Tibial artery (tissue), 4 donors: ENCODE measurements around the gene AASS.
"Not testable (repeated sequence)": the region's sequence is repeated elsewhere in the genome, so short reads cannot be mapped to it uniquely, and the experiment has no call there.

Experiments used
- DNase-seq, 2 donors: peaks; one replicate each; pipeline ENCODE4 v3.0.0-alpha.2; 2019
- H3K27ac ChIP-seq, 2 donors: fragments of 200-600 bp; sonication (generic) in 1 of 2; 1 replicate in 1 of 2; 2 replicates in 1 of 2; pipeline ENCODE4 v1.5.1; 2018 to 2019; ENCODE audit warnings: mild to moderate bottlenecking in 1 of 2
- H3K27me3 ChIP-seq, 2 donors: fragments of 200-600 bp; sonication (generic) in 1 of 2; one replicate each; pipeline versions ENCODE4 v1.5.1 to v1.6.0; 2016 to 2019
- H3K36me3 ChIP-seq, 3 donors: fragments of 200-600 bp; sonication (generic) in 2 of 3; one replicate each; pipeline ENCODE4 v1.5.1; 2016 to 2019; ENCODE audit warnings: mild to moderate bottlenecking in 2 of 3
- H3K4me1 ChIP-seq, 4 donors: fragments of 200-600 bp; sonication (generic) in 2 of 4; 1 replicate in 3 of 4; 2 replicates in 1 of 4; pipeline ENCODE4 v1.5.1; 2016 to 2019
- H3K4me3 ChIP-seq, 2 donors: fragments of 200-600 bp; sonication (generic) in 1 of 2; 1 replicate in 1 of 2; 2 replicates in 1 of 2; pipeline ENCODE4 v1.5.1; 2018 to 2019; ENCODE audit warnings: mild to moderate bottlenecking in 2 of 2
- H3K9me3 ChIP-seq, 3 donors: fragments of 200-600 bp; sonication (generic) in 1 of 3; one replicate each; pipeline ENCODE4 v1.5.1; 2016 to 2019
- intact Hi-C: fragments of 100-400 bp; cut with DNase I; formaldehyde crosslinking; loops from one replicate; pipeline ENCODE4 v1.15.0; 2023; ENCODE audit warnings: low total_unique reads
- TF ChIP-seq, protein P1 (sequence below), 2 experiments: fragments of 200-600 bp in 1 of 2; fragments of 450-650 bp in 1 of 2; IDR thresholded peaks; one replicate each; pipeline ENCODE4 v1.5.1; 2017 to 2019; ENCODE audit warnings: antibody characterized with exemption in 2 of 2, mild to moderate bottlenecking in 1 of 2, moderate library complexity in 1 of 2

AASS gene

DNA sequence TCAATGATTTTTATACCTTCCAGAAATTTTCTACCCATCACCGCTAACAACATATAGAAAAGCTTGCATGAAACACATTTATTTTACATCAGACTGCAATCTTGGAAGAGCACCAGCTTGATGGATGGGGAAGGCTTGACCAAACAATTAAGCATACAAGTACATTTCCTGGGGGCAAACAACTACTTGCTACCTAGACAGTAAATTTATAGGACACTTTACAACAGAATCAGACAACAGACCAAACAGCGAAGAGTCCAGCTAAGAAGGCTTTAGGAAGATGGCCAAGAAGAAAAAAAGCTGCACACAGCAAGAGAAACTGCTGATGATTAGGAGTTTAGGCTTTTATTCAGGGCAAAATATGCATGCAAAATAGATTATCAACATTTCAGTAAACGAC, 8.0 kb downstream of the AASS start:
- intact Hi-C loops = no loop called here
- no peak for DNase-seq
- Histone ChIP-seq H3K27ac (no peak overlapping the region), H3K9me3 (no peaks in the 10 kb centered on the region), H3K4me3 (no peak overlapping the region), H3K27me3 (no peaks in the 10 kb centered on the region), H3K36me3 (peaks cover 6 to 12% (median 9%) of the 10 kb centered on the region in 3 donors), H3K4me1 (peaks cover 0 to 32% (median 11%) of the 10 kb centered on the region in 4 donors)
- TF ChIP-seq, protein P1, sequence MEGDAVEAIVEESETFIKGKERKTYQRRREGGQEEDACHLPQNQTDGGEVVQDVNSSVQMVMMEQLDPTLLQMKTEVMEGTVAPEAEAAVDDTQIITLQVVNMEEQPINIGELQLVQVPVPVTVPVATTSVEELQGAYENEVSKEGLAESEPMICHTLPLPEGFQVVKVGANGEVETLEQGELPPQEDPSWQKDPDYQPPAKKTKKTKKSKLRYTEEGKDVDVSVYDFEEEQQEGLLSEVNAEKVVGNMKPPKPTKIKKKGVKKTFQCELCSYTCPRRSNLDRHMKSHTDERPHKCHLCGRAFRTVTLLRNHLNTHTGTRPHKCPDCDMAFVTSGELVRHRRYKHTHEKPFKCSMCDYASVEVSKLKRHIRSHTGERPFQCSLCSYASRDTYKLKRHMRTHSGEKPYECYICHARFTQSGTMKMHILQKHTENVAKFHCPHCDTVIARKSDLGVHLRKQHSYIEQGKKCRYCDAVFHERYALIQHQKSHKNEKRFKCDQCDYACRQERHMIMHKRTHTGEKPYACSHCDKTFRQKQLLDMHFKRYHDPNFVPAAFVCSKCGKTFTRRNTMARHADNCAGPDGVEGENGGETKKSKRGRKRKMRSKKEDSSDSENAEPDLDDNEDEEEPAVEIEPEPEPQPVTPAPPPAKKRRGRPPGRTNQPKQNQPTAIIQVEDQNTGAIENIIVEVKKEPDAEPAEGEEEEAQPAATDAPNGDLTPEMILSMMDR (IDR thresholded peaks at IDR 0.05) = no peak

DNA sequence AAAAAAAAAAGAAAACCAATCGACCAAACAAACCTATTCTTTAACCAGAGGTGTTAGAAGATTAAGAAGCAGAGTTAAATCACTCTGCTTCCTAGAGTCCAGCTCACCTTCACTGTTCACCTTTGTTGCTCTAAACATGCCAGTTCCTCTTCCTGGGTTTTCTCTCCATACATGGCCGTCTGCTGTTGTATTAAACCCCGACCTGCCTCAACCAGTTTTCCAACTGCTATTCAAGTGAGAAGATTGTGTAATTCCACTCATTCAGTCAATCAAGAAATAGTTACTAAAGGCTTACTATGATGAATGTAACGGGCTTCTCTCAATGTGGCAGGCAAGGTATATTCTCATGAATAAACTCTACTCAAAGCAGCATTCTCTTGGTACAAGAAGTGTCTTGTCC, 8.8 kb downstream of the AASS start:
- Histone ChIP-seq H3K9me3 (no peaks in the 10 kb centered on the region), H3K4me1 (peaks cover 0 to 28% (median 11%) of the 10 kb centered on the region in 4 donors), H3K4me3 (no peak overlapping the region), H3K36me3 (peaks cover 6 to 12% (median 9%) of the 10 kb centered on the region in 3 donors), H3K27ac (no peak overlapping the region), H3K27me3 (no peaks in the 10 kb centered on the region)
- TF ChIP-seq, protein P1 (IDR thresholded peaks at IDR 0.05) = no peak
- intact Hi-C loops = no loop called here
- no peak for DNase-seq

DNA sequence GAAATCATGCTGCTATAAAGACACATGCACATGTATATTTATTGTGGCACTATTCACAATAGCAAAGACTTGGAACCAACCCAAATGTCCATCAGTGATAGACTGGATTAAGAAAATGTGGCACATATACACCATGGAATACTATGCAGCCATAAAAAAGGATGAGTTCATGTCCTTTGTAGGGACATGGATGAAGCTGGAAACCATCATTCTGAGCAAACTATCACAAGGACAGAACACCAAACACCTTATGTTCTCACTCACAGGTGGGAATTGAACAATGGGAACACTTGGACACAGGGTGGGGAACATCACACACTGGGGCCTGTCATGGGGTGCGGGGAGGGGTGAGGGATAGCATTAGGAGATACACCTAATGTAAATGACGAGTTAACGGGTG, 9.3 kb downstream of the AASS start:
- intact Hi-C loops, H3K9me3 ChIP-seq, DNase-seq, H3K27ac ChIP-seq, H3K27me3 ChIP-seq, H3K4me3 ChIP-seq: not testable (repeated sequence)
- Histone ChIP-seq H3K4me1 (peaks cover 0 to 28% (median 11%) of the 10 kb centered on the region in 4 donors), H3K36me3 (peaks cover 6 to 12% (median 9%) of the 10 kb centered on the region in 3 donors)

DNA sequence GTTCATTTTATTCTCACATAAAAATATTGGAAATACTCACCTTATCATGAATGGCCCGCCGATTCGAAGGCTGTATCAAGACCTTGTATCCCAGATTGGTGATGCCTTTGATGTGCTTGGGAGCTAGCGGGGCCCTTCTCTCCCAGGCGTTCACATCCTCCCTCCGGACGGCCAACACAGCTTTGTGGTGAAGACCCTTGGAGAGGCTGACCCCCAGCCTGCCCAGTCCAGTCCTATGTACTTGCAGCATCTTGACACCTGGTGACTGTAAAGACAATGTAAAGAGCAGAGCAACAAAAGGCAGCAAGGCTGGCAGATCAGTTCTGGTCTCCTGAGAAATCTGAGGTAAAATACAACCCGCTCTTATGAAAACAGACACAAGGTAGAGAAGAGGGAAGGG, 10.6 kb downstream of the AASS start:
- Histone ChIP-seq H3K9me3 (no peaks in the 10 kb centered on the region), H3K27me3 (no peaks in the 10 kb centered on the region), H3K27ac (no peak overlapping the region), H3K4me3 (no peak overlapping the region), H3K4me1 (peaks cover 0 to 25% (median 11%) of the 10 kb centered on the region in 4 donors), H3K36me3 (peaks cover 6 to 14% (median 12%) of the 10 kb centered on the region in 3 donors)
- no peak for DNase-seq
- intact Hi-C loops = no loop called here
- TF ChIP-seq, protein P1 (IDR thresholded peaks at IDR 0.05) = no peak

DNA sequence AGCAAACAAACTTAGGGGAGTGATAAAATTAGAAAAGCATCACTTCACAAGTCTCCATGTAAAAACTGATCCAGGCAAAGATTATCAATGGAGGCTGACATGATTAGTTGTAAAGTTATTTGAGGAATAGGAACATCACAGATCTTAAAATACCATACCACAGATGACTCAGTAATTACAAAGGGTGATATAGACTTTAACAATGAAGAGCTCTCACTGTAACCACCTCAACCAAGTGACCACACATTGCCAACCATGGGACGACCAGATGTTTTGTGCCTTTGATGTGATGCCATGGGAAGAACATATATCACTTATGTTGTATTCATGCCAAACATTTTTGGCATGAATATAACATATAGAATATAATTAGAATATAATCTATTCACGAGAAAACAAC, 11.7 kb downstream of the AASS start:
- Histone ChIP-seq H3K4me3 (no peak overlapping the region), H3K27ac (no peak overlapping the region), H3K36me3 (peaks cover 6 to 16% (median 12%) of the 10 kb centered on the region in 3 donors), H3K4me1 (peaks cover 0 to 16% (median 7%) of the 10 kb centered on the region in 4 donors), H3K9me3 (no peaks in the 10 kb centered on the region), H3K27me3 (no peaks in the 10 kb centered on the region)
- TF ChIP-seq, protein P1 (IDR thresholded peaks at IDR 0.05) = no peak
- DNase-seq = no peak
- intact Hi-C loops = no loop called here

DNA sequence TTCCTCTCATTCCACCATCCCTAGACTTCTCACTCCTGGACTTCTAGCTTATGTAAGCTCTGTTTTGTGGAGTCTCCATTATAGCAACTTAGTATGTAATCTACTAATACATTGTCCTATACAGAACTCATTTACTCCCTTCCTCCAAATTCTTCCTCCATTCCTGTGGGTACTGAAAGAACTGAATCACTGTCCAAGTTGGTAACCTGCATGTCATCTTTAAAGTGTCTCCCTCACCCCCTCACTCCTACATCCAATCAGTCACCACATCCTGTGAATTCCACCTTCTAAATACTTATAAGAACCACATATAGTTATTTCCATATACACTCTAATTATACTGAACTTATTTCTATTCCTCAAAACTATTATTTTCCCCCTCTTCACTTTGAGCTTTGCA, 20.3 kb downstream of the AASS start:
- TF ChIP-seq, protein P1 (IDR thresholded peaks at IDR 0.05) = no peak
- Histone ChIP-seq H3K27ac (no peak overlapping the region), H3K36me3 (peaks cover 28 to 50% (median 46%) of the 10 kb centered on the region in 3 donors), H3K27me3 (no peaks in the 10 kb centered on the region), H3K4me3 (no peak overlapping the region), H3K4me1 (no peaks in the 10 kb centered on the region), H3K9me3 (no peaks in the 10 kb centered on the region)
- intact Hi-C loops = no loop called here
- no peak for DNase-seq
